ENCODE data around the gene ANXA6.

ANXA6 gene

DNA sequence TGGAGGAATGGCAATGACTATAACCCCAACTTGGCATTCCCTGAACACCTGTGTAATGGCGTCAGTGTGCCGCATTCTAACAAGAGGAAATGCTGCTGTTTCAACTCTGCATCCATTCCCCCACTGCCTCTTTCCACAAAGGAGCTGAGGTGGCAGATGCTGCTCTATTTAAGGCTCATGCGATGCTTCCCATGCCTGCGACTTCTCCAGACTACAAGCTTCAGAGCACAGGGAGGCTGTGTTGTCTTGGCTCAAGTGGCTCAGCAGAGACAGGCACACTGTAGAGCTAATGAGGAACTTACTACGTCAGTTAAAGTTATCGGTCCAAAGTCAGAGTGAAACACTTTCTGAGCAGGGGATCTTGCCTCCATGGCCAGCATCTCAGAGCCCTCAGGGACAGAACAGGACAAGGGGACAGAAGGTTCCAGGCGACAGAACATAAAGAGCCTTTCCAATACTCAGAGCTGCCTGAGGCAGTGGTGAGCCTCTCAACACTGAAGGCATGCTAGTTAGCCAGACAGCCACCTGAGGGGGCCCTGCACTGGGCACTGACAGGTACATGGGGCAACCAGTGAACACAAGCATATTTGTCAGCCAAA, 98.6 kb downstream of the ANXA6 start:
- TF ChIP-seq EZH2phosphoT487 (IDR thresholded peaks at IDR 0.05; ENCODE audit: low read depth): no peak
- TF ChIP-seq CTCF (IDR thresholded peaks at IDR 0.05; ENCODE audit: low read depth, low read length): peak; percentile 8; the same call in 1 of the 2 replicates
- Histone ChIP-seq H3K4me3 (ENCODE audit: low read length) (peak overlapping the region; percentile 43), H3K9me3 (ENCODE audit: insufficient read depth, low read length) (no peaks in the 10 kb centered on the region), H3K4me2 (ENCODE audit: low read length) (peak overlapping the region; percentile 61), H3K36me3 (replicated peaks; ENCODE audit: low read depth, low read length) (peaks cover 79% of the 10 kb centered on the region), H3K4me1 (ENCODE audit: low read length) (peaks cover 64% of the 10 kb centered on the region), H3K9ac (ENCODE audit: low read length) (peak overlapping the region; percentile 62), H4K20me1 (ENCODE audit: insufficient read depth, low read length) (peaks cover 40% of the 10 kb centered on the region), H2AFZ (ENCODE audit: low read depth, low read length) (no peak overlapping the region), H3K27me3 (ENCODE audit: low read depth, low read length) (no peaks in the 10 kb centered on the region), H3K27ac (ENCODE audit: low read length) (peak overlapping the region; percentile 99), H3K79me2 (ENCODE audit: low read length) (peaks cover 71% of the 10 kb centered on the region)

DNA sequence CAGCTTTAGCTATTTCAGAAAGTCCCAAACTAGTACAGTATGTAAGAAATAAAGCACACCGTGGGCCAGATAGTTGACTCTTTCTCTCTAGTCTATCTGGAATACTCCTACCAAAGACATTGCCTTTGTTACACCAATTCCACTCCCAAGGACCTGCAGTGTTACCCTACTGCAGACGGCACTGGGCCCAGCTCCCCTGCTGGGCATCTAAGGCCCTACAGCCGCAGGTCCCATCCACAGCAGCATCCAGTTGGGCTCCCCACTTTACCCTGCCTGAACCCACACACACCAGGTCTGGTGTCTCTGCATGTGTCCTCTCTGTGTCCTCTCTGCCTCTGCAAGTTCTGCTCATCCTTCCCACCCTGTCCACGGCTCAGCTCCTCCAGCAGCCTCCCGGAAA, 99.3 kb downstream of the ANXA6 start:
- Histone ChIP-seq H4K20me1 (ENCODE audit: insufficient read depth, low read length) (peaks cover 37% of the 10 kb centered on the region), H3K27me3 (ENCODE audit: low read depth, low read length) (no peaks in the 10 kb centered on the region), H2AFZ (ENCODE audit: low read depth, low read length) (no peak overlapping the region), H3K9ac (ENCODE audit: low read length) (peak overlapping the region; percentile 62), H3K4me1 (ENCODE audit: low read length) (peaks cover 57% of the 10 kb centered on the region), H3K36me3 (replicated peaks; ENCODE audit: low read depth, low read length) (peaks cover 81% of the 10 kb centered on the region), H3K4me3 (ENCODE audit: low read length) (no peak overlapping the region), H3K27ac (ENCODE audit: low read length) (peak overlapping the region; percentile 99), H3K4me2 (ENCODE audit: low read length) (peak overlapping the region; percentile 61; the same call in 1 of the 2 replicates), H3K9me3 (ENCODE audit: insufficient read depth, low read length) (no peaks in the 10 kb centered on the region), H3K79me2 (ENCODE audit: low read length) (peaks cover 71% of the 10 kb centered on the region)
- TF ChIP-seq CTCF (IDR thresholded peaks at IDR 0.05; ENCODE audit: low read depth, low read length): no peak
- no peak for TF ChIP-seq EZH2phosphoT487 (IDR thresholded peaks at IDR 0.05; ENCODE audit: low read depth)

DNA sequence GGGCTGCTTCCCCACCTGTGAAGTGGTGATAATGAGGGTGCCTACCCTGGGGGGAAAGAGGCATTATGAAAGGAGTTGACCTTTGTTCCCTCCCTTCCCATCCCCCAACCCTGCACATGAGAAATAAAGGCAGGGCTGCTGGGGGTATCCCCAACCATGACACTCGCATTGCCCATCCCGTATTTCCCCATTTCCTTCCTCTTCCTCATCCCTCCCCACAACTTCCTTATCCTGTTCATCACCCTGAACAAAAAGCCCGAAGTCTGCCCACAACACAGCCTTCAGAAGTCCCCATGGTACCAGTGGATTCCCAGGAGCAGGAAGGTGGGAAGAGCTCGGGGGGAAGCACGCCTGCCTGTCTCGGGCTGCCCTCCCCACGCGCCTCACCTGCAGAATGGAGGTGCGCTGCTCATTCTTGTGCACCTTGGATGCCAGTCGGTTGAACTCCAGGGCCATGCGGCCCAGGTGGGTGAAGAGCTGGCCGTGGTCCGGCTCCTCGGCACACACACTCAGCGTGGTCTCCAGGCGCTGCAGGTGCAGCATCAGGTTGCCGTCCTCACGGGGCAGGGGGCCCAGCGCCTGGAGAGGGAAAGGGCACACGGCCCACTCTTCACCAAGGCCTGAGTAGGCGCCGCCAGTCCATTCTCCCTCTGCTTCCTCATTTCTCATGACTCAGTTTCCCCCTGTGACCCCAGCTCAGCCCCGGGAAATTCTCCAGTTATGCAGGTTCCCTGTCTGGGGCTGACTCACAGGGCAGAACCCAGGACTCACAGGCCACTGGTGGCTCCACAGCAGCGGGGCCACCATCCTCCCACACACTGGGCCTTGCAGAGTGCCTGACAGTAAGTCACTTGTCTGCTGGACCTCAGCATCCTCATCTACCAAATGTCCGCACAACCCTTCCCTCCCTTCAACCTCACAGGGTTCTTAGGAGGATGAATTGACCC, 100.9 kb downstream of the ANXA6 start:
- TF ChIP-seq EZH2phosphoT487 (IDR thresholded peaks at IDR 0.05; ENCODE audit: low read depth) (no peak), CTCF (IDR thresholded peaks at IDR 0.05; ENCODE audit: low read depth, low read length) (no peak)
- no peak overlapping the region for H3K4me3 ChIP-seq (ENCODE audit: low read length)

DNA sequence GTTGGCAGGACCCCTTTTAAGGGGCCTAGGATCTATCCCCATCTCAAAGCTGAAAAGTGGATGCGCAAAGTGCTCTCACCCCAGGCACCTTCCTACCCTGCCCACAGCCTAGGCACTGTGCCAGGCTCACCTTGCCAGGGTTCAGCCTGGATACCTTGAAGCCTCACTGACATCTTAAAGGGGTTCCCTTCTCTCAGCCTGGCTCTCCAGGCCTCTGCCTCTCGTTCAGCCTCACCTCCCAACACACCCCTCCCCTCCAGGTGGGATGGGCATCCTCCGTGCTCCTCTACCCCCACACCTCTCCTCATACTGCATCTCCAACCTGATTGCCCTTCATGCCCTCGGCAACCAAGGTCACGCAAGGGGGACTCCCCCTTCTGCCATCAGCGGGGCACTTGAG, 102.2 kb downstream of the ANXA6 start:
- Histone ChIP-seq H3K4me1 (ENCODE audit: low read length) (peaks cover 31% of the 10 kb centered on the region), H3K27me3 (ENCODE audit: low read depth, low read length) (no peaks in the 10 kb centered on the region), H2AFZ (ENCODE audit: low read depth, low read length) (no peak overlapping the region), H4K20me1 (ENCODE audit: insufficient read depth, low read length) (peaks cover 45% of the 10 kb centered on the region), H3K9me3 (ENCODE audit: insufficient read depth, low read length) (no peaks in the 10 kb centered on the region), H3K9ac (ENCODE audit: low read length) (no peak overlapping the region), H3K36me3 (replicated peaks; ENCODE audit: low read depth, low read length) (peaks cover 66% of the 10 kb centered on the region), H3K79me2 (ENCODE audit: low read length) (peaks cover 47% of the 10 kb centered on the region), H3K4me3 (ENCODE audit: low read length) (no peak overlapping the region), H3K27ac (ENCODE audit: low read length) (no peak overlapping the region), H3K4me2 (ENCODE audit: low read length) (no peak overlapping the region)
- no peak for TF ChIP-seq EZH2phosphoT487 (IDR thresholded peaks at IDR 0.05; ENCODE audit: low read depth)
- TF ChIP-seq CTCF (IDR thresholded peaks at IDR 0.05; ENCODE audit: low read depth, low read length): no peak

More for the DNA sequence above, 100.9 kb downstream of the ANXA6 start:
- H3K9me3 ChIP-seq (ENCODE audit: insufficient read depth, low read length): no peaks in the 10 kb centered on the region
- H3K4me2 ChIP-seq (ENCODE audit: low read length): no peak overlapping the region
- H3K27ac ChIP-seq (ENCODE audit: low read length): no peak overlapping the region
- H3K27me3 ChIP-seq (ENCODE audit: low read depth, low read length): no peaks in the 10 kb centered on the region
- no peak overlapping the region for H2AFZ ChIP-seq (ENCODE audit: low read depth, low read length)
- H3K79me2 ChIP-seq (ENCODE audit: low read length): peaks cover 55% of the 10 kb centered on the region
- H3K9ac ChIP-seq (ENCODE audit: low read length): no peak overlapping the region
- H3K4me1 ChIP-seq (ENCODE audit: low read length): peaks cover 44% of the 10 kb centered on the region
- H3K36me3 ChIP-seq (replicated peaks; ENCODE audit: low read depth, low read length): peaks cover 70% of the 10 kb centered on the region
- peaks cover 40% of the 10 kb centered on the region for H4K20me1 ChIP-seq (ENCODE audit: insufficient read depth, low read length)

Measured in OCI-LY3 (cell line).